ENCODE measurements around the gene ERLIN1. TPM values are rescaled to one million over a fixed set of nuclear protein-coding genes. Genes with fewer than 3 reads are reported as not detected.

Gene ERLIN1
- total RNA-seq, 5 donors from 2014 or later (not counting 1 experiment from before 2014, with no cell fraction given): 4.1 to 11.6 (median 8.9) TPM

GRCh38 chr10:100209303-100209702 lies 23.5 kb upstream of the ERLIN1 start:
- Histone ChIP-seq H3K36me3 (ENCODE audit: control insufficient read depth in 2 of 2, extremely low read depth in 1 of 2, insufficient read depth in 1 of 2, low read length in 1 of 2) (peaks cover 10 to 57% of the 10 kb centered on the region in 2 donors), H3K4me1 (ENCODE audit: control insufficient read depth in 1 of 2, extremely low read depth in 1 of 2, insufficient read depth in 2 of 2, low read length in 2 of 2) (no peaks in the 10 kb centered on the region), H3K27me3 (replicated peaks in 1 of 2; ENCODE audit: control insufficient read depth in 2 of 2, extremely low read depth in 1 of 2, insufficient read depth in 2 of 2, low read length in 1 of 2) (no peaks in the 10 kb centered on the region), H3K27ac (ENCODE audit: low read length) (no peak overlapping the region), H3K9me3 (no peaks in the 10 kb centered on the region), H3K4me3 (ENCODE audit: control insufficient read depth in 1 of 2, extremely low read depth in 1 of 2, low read length in 1 of 2) (no peak overlapping the region)
- Mint-ChIP-seq H3K36me3 (peaks cover 51% of the 10 kb centered on the region), H3K27ac (no peak overlapping the region), H3K4me1 (peaks cover 0 to 5% (median 0%) of the 10 kb centered on the region in 3 donors), H3K9me3 (no peaks in the 10 kb centered on the region), H3K27me3 (no peaks in the 10 kb centered on the region), H3K4me3 (no peak overlapping the region)
- ATAC-seq (replicated peaks in 1 of 4): no peak
- ChIA-PET POLR2A (no interaction called here), CTCF (interaction anchor here in 1 of 2 donors (1.3 kb wide), 1 partner anchor 25 kb away, joined by 3 read pairs; no protein-coding TSS in a partner anchor)
- no peak for DNase-seq
- WGBS (ENCODE audit: insufficient coverage): no CpG with 5 or more reads among the region's 7 CpGs

- no peaks in the 10 kb centered on the region for H3K27me3 Mint-ChIP-seq
- 100% methylated on average over 8 of the region's 9 CpGs for WGBS (ENCODE audit: insufficient coverage)
Measured at GRCh38 chr10:100208276-100208675, 22.4 kb upstream of the ERLIN1 start.

GRCh38 chr10:100204370-100204769 lies 18.5 kb upstream of the ERLIN1 start:
- POLR2A ChIA-PET: interaction anchor here in 1 of 2 donors (1.2 kb wide), 1 partner anchor 13 kb away, joined by 3 read pairs; no protein-coding TSS in a partner anchor

More at GRCh38 chr10:100208276-100208675, 22.4 kb upstream of the ERLIN1 start:
- Histone ChIP-seq H3K36me3 (ENCODE audit: control insufficient read depth in 2 of 2, extremely low read depth in 1 of 2, insufficient read depth in 1 of 2, low read length in 1 of 2) (peaks cover 10 to 56% of the 10 kb centered on the region in 2 donors), H3K27ac (ENCODE audit: low read length) (no peak overlapping the region), H3K27me3 (replicated peaks in 1 of 2; ENCODE audit: control insufficient read depth in 2 of 2, extremely low read depth in 1 of 2, insufficient read depth in 2 of 2, low read length in 1 of 2) (no peaks in the 10 kb centered on the region), H3K4me3 (ENCODE audit: control insufficient read depth in 1 of 2, extremely low read depth in 1 of 2, low read length in 1 of 2) (no peak overlapping the region), H3K4me1 (ENCODE audit: control insufficient read depth in 1 of 2, extremely low read depth in 1 of 2, insufficient read depth in 2 of 2, low read length in 2 of 2) (no peaks in the 10 kb centered on the region), H3K9me3 (no peaks in the 10 kb centered on the region)
- peaks cover 51% of the 10 kb centered on the region for H3K36me3 Mint-ChIP-seq
- CTCF ChIA-PET: interaction anchor here in 1 of 2 donors (1.3 kb wide), 1 partner anchor 24 kb away, joined by 3 read pairs; no protein-coding TSS in a partner anchor
- peaks cover 0 to 8% (median 0%) of the 10 kb centered on the region in 3 donors for H3K4me1 Mint-ChIP-seq
- ATAC-seq (replicated peaks in 1 of 4) (no peak), DNase-seq (no peak)
- POLR2A ChIA-PET: no interaction called here
- H3K9me3 Mint-ChIP-seq: no peaks in the 10 kb centered on the region
- no peak overlapping the region for H3K4me3 Mint-ChIP-seq
- H3K27ac Mint-ChIP-seq: no peak overlapping the region

GRCh38 chr10:100201549-100201948 lies 15.7 kb upstream of the ERLIN1 start:
- no peaks in the 10 kb centered on the region for H3K9me3 Mint-ChIP-seq
- H3K4me3 Mint-ChIP-seq: no peak overlapping the region
- ATAC-seq (replicated peaks in 1 of 4): no peak
- H3K27me3 Mint-ChIP-seq: no peaks in the 10 kb centered on the region
- WGBS (ENCODE audit: insufficient coverage): no CpG with 5 or more reads among the region's 2 CpGs
- Histone ChIP-seq H3K9me3 (no peaks in the 10 kb centered on the region), H3K4me1 (ENCODE audit: control insufficient read depth in 1 of 2, extremely low read depth in 1 of 2, insufficient read depth in 2 of 2, low read length in 2 of 2) (no peaks in the 10 kb centered on the region), H3K4me3 (ENCODE audit: control insufficient read depth in 1 of 2, extremely low read depth in 1 of 2, low read length in 1 of 2) (no peak overlapping the region), H3K27me3 (replicated peaks in 1 of 2; ENCODE audit: control insufficient read depth in 2 of 2, extremely low read depth in 1 of 2, insufficient read depth in 2 of 2, low read length in 1 of 2) (no peaks in the 10 kb centered on the region), H3K36me3 (ENCODE audit: control insufficient read depth in 2 of 2, extremely low read depth in 1 of 2, insufficient read depth in 1 of 2, low read length in 1 of 2) (peaks cover 0 to 58% of the 10 kb centered on the region in 2 donors), H3K27ac (ENCODE audit: low read length) (no peak overlapping the region)
- H3K4me1 Mint-ChIP-seq: peaks cover 0 to 8% (median 0%) of the 10 kb centered on the region in 3 donors
- H3K27ac Mint-ChIP-seq: no peak overlapping the region
- CTCF ChIA-PET: no interaction called here
- DNase-seq: no peak
- POLR2A ChIA-PET: no interaction called here
- peaks cover 53% of the 10 kb centered on the region for H3K36me3 Mint-ChIP-seq

More at GRCh38 chr10:100204370-100204769, 18.5 kb upstream of the ERLIN1 start:
- H3K27ac ChIP-seq (ENCODE audit: low read length): no peak overlapping the region
- H3K36me3 ChIP-seq (ENCODE audit: control insufficient read depth in 2 of 2, extremely low read depth in 1 of 2, insufficient read depth in 1 of 2, low read length in 1 of 2): peaks cover 3 to 64% of the 10 kb centered on the region in 2 donors
- no peaks in the 10 kb centered on the region for H3K27me3 ChIP-seq (replicated peaks in 1 of 2; ENCODE audit: control insufficient read depth in 2 of 2, extremely low read depth in 1 of 2, insufficient read depth in 2 of 2, low read length in 1 of 2)
- ATAC-seq (replicated peaks in 1 of 4): peak in 1 of 4 experiments; percentile 64
- H3K9me3 ChIP-seq: no peaks in the 10 kb centered on the region
- no peak overlapping the region for H3K4me3 ChIP-seq (ENCODE audit: control insufficient read depth in 1 of 2, extremely low read depth in 1 of 2, low read length in 1 of 2)
- Mint-ChIP-seq H3K36me3 (peaks cover 48% of the 10 kb centered on the region), H3K4me1 (peaks cover 0 to 8% (median 0%) of the 10 kb centered on the region in 3 donors), H3K27ac (peak overlapping the region in 1 of 2 donors; percentile 53), H3K27me3 (no peaks in the 10 kb centered on the region), H3K9me3 (no peaks in the 10 kb centered on the region), H3K4me3 (no peak overlapping the region)
- DNase-seq: peak in 1 of 35 experiments; percentile 34
- CTCF ChIA-PET: interaction anchor here in 1 of 2 donors (0.6 kb wide), 1 partner anchor 1597 kb away, joined by 3 read pairs; no protein-coding TSS in a partner anchor
- no peaks in the 10 kb centered on the region for H3K4me1 ChIP-seq (ENCODE audit: control insufficient read depth in 1 of 2, extremely low read depth in 1 of 2, insufficient read depth in 2 of 2, low read length in 2 of 2)
- no CpG with 5 or more reads among the region's 2 CpGs for whole genome bisulfite sequencing (ENCODE audit: insufficient coverage)

- peaks cover 0 to 46% of the 10 kb centered on the region in 2 donors for H3K36me3 ChIP-seq (ENCODE audit: control insufficient read depth in 2 of 2, extremely low read depth in 1 of 2, insufficient read depth in 1 of 2, low read length in 1 of 2)
- Mint-ChIP-seq H3K27ac (no peak overlapping the region), H3K4me1 (peaks cover 6 to 12% (median 11%) of the 10 kb centered on the region in 3 donors), H3K36me3 (peaks cover 47% of the 10 kb centered on the region), H3K9me3 (no peaks in the 10 kb centered on the region), H3K27me3 (no peaks in the 10 kb centered on the region), H3K4me3 (no peak overlapping the region)
- H3K9me3 ChIP-seq: no peaks in the 10 kb centered on the region
- whole genome bisulfite sequencing (ENCODE audit: insufficient coverage): no CpG with 5 or more reads among the region's 1 CpG
- POLR2A ChIA-PET: no interaction called here
- H3K27me3 ChIP-seq (replicated peaks in 1 of 2; ENCODE audit: control insufficient read depth in 2 of 2, extremely low read depth in 1 of 2, insufficient read depth in 2 of 2, low read length in 1 of 2): no peaks in the 10 kb centered on the region
- CTCF ChIA-PET: no interaction called here
- H3K4me3 ChIP-seq (ENCODE audit: control insufficient read depth in 1 of 2, extremely low read depth in 1 of 2, low read length in 1 of 2): no peak overlapping the region
- no peaks in the 10 kb centered on the region for H3K4me1 ChIP-seq (ENCODE audit: control insufficient read depth in 1 of 2, extremely low read depth in 1 of 2, insufficient read depth in 2 of 2, low read length in 2 of 2)
- DNase-seq (no peak), ATAC-seq (replicated peaks in 1 of 4) (no peak)
- no peak overlapping the region for H3K27ac ChIP-seq (ENCODE audit: low read length)
Measured at GRCh38 chr10:100194711-100195110, 8.9 kb upstream of the ERLIN1 start.

- no peak for ATAC-seq (replicated peaks in 1 of 4)
- Histone ChIP-seq H3K36me3 (ENCODE audit: control insufficient read depth in 2 of 2, extremely low read depth in 1 of 2, insufficient read depth in 1 of 2, low read length in 1 of 2) (peaks cover 0 to 35% of the 10 kb centered on the region in 2 donors), H3K27ac (ENCODE audit: low read length) (no peak overlapping the region), H3K27me3 (replicated peaks in 1 of 2; ENCODE audit: control insufficient read depth in 2 of 2, extremely low read depth in 1 of 2, insufficient read depth in 2 of 2, low read length in 1 of 2) (no peaks in the 10 kb centered on the region), H3K9me3 (no peaks in the 10 kb centered on the region), H3K4me1 (ENCODE audit: control insufficient read depth in 1 of 2, extremely low read depth in 1 of 2, insufficient read depth in 2 of 2, low read length in 2 of 2) (peaks cover 0 to 3% of the 10 kb centered on the region in 2 experiments), H3K4me3 (ENCODE audit: control insufficient read depth in 1 of 2, extremely low read depth in 1 of 2, low read length in 1 of 2) (no peak overlapping the region)
- POLR2A ChIA-PET: interaction anchor here in 1 of 2 donors (0.6 kb wide), 1 partner anchor 302 kb away, joined by 3 read pairs; no protein-coding TSS in a partner anchor
- H3K36me3 Mint-ChIP-seq: peaks cover 39% of the 10 kb centered on the region
- 100% methylated on average over 1 of the region's 2 CpGs for WGBS (ENCODE audit: insufficient coverage)
- CTCF ChIA-PET: no interaction called here
- H3K4me3 Mint-ChIP-seq: no peak overlapping the region
- H3K27me3 Mint-ChIP-seq: no peaks in the 10 kb centered on the region
- no peak for DNase-seq
- no peaks in the 10 kb centered on the region for H3K9me3 Mint-ChIP-seq
- H3K27ac Mint-ChIP-seq: no peak overlapping the region
- H3K4me1 Mint-ChIP-seq: peaks cover 22 to 26% (median 25%) of the 10 kb centered on the region in 3 donors
Measured at GRCh38 chr10:100192350-100192749, 6.5 kb upstream of the ERLIN1 start.

Measured in T-cell (primary cell).